GM21723 (cell line): ENCODE measurements around the gene RASGRP4.

Experiments used
- ATAC-seq: cut with Tn5 transposase; IDR thresholded peaks from one replicate; pipeline ENCODE4 v1.9.1; 2021; ENCODE audit warnings: mild to moderate bottlenecking, moderate library complexity; ENCODE audit not compliant: unreplicated experiment

RASGRP4 gene

DNA sequence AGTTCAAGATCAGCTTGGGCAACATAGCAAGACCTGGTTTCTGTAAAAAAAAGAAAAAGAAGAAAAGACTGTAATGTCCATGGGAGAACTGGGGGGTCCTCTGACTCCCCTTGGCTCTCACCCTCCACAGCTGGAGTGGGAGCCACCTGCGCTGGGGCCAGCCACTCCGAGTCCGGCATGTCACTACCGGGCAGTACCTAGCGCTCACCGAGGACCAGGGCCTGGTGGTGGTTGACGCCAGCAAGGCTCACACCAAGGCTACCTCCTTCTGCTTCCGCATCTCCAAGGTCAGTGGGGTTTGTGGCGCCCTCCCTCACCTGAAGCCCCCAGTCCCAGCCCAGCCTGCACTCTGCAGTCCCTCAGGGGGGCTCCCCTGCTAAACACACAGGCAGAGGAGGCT, 22.2 kb upstream of the RASGRP4 start:
- ATAC-seq: no peak

DNA sequence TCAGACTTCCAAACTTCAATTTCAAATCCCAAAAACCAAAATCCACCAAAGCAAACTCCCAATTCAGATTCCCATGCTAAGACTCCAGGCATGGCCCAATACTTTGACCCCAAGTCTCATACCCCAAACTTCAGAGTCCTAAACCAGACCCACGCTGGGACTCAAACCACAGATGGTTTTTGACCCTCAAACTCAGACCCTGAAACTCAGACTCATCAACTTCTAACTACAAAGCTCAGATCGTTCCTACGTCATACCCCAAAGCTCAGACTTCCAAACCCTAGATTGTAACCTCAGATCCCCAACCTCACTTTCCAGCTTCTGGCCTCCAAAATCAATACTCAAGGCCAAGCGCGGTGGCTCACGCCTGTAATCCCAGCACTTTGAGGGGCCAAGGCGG, 19.3 kb upstream of the RASGRP4 start:
- no peak for ATAC-seq

DNA sequence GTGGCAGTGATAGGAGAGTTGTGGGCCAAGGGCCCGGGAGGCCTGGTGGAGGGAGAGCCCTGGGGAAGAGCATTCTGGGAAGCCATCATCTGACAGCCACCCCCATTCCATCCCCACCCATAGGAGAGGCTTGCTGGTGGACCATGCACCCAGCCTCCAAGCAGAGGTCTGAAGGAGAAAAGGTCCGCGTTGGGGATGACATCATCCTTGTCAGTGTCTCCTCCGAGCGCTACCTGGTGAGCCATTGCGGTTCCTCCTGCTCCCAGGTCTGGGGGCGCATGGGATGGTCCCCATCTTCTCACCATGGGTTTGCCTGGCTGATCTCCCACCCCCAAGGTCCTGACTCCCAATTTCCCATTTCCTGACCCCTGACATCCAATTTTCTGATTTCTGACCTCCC, 18.0 kb upstream of the RASGRP4 start:
- no peak for ATAC-seq

DNA sequence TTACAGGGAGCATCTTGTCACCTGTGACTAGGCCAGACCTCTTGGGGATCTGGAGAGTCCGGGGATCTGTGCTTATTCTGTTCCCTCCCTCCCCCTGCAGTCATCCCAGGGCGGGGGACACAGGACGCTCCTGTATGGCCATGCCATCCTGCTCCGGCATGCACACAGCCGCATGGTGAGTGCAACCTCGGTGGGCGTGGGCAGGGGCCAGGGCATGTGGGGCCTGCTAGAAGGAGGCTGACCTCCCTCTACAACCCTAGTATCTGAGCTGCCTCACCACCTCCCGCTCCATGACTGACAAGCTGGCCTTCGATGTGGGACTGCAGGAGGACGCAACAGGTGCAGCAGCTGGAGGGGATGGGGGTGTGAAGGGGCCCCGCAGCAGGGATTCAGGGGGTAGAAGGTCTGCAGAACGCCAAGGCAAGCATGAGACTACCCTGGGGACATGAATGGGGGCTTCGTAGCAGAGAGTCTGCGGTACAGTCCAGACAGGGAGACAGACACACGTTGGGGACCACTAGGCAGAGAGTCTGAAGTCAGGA, 17.5 kb upstream of the RASGRP4 start:
- ATAC-seq: no peak

DNA sequence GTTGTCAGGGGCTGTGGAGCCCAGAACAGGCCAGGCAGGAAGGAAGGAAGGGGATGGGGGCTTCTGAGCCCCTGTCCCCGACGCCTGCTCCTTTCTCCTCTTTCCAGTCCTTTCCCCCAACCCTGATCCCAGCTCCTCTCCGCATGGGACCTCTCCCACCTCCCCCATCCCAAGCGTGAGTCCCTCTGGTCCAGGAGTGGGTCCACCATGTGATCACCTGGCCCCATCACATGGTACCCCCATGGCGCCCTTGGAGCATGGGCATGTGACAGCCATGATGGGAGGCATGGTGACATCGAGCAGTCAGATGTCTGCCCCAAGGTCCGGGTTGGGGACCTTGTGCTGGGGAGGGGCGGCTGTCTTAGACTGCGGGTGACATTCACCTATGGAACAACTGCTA, 16.7 kb upstream of the RASGRP4 start:
- no peak for ATAC-seq

DNA sequence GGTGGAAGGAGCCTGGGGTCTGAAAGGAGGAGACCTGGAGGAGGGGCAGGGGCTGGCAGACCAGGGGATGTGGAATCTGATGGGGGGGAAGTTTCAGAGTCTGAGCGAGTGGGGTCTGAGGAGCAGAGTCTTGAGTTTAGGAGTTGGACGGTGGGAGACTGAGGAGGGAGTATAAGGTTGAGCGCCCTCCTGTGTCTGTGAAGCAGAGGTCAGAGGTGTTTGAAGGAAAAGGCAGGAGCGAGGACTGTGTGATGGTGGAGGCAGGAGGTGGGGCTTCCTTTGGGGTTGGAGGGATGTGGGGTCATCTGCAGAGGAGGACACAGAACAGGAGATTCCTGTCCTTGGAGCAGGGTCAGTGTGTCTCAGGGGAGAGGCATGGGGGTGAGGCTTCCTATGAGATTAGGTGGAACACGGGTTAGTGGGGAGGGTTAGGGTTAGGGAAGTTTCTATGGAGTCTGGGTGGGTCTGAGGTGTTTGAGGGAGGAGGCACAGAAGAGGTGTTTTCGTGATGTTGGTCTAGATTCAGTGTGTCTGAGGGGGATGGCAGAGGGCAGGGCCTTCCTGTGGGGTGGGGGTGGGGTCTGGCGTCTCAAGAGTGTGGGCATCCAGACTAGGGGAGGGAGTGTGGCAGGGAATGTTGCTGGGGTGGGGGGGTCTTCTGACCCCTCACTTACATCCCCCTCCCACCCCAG, 15.8 kb upstream of the RASGRP4 start:
- no peak for ATAC-seq

DNA sequence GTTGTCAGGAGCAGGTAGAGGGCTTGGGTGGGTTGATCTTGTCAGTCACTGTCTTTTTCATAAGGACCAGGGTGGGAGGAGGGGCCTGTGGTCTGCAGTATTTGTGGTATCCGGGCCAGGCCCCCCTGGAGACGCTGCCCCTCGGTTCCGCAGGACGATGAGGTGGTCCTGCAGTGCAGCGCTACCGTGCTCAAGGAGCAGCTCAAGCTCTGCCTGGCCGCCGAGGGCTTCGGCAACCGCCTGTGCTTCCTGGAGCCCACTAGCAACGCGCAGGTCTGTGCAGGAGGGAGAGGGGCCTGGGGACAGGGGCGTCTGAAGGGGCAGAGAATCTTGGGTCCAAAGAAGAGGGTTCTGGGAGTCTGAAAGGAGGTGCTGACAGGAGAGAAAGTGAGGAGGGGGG, 14.6 kb upstream of the RASGRP4 start:
- ATAC-seq: no peak

DNA sequence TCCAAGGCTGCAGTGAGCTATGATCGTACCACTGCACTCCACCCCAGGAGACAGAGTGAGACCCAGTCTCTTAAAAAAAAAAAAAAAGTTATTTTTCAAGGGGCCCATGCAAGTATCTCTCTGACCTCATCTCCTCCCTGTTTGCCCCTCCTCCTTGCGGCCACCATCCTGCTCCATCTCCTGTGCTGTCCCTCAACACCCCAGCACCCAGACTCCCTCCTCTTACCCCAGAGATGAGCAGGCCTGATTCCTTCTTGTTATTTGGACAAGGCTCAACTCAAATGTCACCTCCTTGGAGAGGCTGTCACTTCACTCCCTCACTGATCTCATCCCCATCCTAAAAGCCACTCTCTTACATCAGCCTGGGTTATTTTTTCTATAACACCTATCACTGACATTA, 11.9 kb upstream of the RASGRP4 start:
- ATAC-seq: no peak

DNA sequence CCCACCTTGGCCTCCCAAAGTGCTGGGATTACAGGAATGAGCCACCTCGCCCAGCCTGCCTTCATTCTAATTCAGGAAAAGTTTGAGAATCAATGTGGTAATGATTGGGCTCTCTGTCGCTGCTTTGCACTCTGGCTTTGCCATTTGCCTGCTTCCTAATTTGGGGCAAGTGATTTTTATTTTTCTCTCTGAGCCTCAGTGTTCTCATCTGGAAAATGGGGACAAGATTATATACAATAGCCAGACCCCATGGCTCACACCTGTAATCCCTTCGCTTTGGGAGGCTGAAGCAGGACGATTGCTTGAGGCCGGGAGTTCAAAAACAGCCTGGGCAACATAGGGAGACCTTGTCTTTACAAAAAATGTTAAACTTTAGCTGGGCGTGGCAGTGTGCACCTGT, 11.3 kb upstream of the RASGRP4 start:
- no peak for ATAC-seq

DNA sequence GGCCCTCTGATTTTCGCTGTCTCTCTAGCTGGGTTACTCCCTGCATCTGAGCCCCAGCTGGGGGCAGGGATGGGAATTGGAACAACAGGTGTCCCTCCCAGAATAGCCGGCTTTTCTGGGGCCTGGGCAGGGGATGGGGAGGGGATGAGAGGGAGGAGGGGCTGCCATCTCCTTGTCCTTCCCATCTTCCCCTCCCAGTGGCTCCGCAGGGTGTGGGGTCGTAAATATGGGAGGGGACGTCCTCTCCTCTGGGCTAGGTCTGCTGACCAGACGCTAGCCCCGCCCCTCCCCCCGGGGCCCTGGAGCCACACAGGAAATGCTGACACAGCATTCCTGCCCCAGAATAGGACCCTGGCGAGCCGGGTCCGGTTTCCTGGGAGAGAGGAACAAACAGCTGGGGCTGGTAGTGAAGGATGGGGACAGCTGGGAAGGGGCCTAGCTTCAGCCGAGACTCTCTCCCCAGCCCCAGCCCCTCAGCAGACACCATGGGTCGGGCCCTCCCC, 8.6 kb upstream of the RASGRP4 start:
- no peak for ATAC-seq

DNA sequence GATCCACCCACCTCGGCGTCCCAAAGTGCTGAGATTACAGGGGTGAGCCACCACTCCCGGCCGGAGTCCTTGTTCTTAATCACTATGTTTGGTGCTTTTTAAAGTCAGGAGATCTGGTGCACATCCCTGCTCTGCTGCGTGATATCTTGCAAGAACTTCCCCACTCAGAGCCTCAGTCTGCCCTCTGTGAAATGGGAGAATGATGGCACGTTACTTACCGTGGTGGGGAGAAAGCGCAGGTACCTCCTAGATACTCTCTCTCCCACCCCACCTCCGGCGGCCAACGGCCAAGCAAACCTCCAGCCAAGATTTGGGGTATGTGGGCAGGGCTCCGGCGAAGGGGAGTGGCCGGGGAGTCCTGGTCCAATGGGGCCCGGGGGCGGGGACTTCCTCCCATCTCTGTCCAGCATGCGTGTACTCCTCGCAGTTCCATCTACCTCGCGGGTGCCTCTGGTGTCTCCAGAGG, 7.3 kb upstream of the RASGRP4 start, which contains the start of gene RYR1:
Gene RYR1 (plus strand): TSS at position 424 of the 466 bp plus-strand sequence. CDS start 139 bp downstream, outside the sequence.
- ATAC-seq: no peak

DNA sequence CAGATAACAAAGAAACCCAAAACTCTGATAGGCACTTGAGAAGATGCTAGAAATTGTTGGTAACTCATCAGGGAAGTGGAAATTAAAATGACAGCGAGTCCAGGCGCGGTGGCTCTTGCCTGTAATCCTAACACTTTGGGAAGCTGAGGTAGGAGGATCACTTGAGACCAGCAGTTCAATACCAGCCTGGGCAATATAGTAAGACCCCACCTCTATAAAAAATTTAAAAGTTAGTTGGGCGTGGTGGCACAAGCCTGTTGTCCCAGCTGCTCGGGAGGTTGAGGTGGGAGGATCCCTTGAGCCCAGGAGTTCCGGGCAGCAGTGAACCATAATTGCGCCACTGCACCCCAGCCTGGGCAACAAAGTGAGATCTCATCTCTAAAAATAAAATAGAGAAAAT, 4.9 kb upstream of the RASGRP4 start:
- ATAC-seq: no peak

DNA sequence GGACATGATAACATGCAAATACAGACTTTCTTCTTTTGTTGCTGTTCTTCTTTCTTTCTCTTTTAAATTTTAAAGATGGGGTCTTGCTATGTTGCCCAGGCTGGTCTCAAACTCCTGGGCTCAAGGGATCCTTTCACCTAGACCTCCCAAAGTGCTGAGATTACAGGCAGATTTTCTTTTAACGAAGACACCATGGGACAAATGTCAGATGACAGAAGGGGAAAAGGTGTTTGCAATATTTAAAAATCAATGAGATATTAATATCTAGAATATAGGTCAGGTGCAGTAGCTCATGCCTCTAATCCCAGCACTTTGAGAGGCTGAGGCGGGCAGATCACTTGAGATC, 3.8 kb upstream of the RASGRP4 start:
- no peak for ATAC-seq

DNA sequence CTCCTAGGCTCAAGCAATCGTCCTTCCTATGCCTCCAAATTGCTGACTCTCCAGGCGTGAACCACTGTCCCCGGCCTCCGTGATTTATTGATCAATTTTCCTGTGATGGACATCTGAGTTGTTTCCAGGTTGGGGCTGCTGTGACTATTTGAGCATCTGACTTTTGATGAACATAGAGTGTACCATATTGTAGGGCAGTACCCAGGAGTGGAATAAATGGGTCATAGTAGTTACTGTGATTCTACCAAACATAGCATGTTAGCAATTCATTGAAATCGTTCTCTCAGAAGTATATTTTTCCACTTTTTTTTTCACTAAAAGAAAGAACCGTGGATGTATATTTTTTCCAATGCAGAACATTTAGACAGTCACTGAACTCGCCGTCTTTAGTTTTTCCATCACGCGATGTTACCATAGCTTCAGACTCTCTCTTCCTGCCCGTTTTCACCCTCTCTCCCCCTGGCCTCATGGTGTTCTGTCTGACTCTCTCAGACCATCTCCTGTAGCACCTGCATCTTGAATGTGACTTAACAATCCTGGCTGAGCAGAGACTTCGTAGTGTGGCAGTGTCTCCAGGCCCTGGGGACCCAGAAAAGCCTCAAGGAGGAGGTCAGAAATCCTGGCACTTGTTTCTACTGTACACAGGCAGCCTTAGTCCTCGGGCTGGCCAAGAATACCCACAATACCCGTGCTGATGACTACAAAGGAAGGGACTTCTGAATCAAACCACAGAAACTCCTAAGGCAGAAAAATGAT, 3.2 kb upstream of the RASGRP4 start:
- ATAC-seq: no peak

DNA sequence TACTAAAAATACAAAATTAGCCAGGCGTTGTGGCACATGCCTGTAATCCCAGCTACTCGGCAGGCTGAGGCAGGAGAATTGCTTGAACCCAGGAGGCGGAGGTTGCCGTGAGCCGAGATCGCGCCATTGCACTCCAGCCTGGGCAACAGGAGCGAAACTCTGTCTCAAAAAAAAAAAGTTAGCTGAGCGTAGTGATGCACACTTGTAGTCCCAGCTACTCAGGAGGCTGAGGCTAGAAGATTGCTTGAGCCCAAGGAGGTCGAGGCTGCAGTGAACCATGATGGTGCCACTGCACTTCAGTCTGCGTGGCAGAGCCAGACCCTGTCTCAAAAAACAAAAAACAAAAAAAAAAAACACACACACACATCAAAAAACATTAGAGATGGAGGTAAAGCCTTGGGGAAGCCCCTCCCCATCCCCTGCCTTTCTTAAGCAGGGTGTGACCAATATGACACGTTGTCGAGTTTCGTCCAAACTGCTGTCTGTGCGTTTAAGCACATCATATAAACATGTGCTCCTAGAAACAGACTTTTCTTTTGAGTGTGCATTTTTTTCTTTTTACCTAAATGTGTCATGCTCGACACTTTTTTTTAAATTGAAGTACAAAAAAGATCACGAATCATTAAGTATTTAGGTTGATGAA, 1.1 kb upstream of the RASGRP4 start:
- peak; percentile 61 for ATAC-seq

DNA sequence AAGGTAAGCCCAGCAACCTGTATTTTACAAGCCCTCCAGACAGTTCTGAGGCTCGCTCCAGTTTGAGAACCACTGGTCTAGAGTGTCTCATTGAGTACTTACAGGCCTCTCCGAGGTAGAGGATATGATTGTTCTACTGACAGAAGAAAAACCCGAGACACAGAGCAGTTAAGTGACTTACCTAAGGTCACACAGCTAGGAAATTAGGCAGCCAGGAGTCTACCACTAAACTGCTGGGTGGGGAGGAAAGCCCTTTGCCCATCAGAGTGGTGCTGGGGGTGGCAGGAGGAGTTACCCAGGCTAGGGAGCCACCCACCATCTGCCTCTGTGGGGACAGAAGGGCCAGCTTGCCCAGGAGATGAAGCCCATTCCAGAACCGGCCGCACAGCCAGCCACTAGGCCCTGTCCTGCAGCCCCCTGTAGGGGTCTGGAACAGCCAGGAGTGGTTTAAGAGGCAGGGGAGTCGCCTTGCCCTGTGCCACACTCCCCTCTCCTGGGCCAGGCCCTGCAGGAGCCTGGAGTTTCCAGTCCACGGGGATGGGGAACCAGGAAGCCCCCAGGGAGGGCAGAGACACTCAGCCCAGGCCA, 703 bp downstream of the RASGRP4 start:
- no peak for ATAC-seq

DNA sequence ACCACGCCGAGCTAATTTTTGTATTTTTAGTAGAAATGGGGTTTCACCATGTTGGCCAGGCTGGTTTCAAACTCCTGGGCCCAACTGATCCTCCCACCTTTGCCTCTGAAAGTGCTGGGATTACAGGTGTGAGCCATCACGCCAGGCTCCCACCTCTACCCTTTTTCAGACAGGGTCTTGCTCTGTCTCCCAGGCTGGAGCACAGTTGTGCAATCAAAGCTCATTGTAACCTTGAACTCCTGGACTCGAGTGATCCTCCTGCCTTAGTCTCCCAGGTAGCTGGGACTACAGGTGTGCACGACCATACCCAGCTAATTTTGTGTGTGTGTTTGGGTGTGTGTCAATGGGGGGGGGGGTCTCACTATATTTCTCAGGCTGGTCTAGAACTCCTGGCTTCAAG, 1.7 kb downstream of the RASGRP4 start:
- no peak for ATAC-seq

DNA sequence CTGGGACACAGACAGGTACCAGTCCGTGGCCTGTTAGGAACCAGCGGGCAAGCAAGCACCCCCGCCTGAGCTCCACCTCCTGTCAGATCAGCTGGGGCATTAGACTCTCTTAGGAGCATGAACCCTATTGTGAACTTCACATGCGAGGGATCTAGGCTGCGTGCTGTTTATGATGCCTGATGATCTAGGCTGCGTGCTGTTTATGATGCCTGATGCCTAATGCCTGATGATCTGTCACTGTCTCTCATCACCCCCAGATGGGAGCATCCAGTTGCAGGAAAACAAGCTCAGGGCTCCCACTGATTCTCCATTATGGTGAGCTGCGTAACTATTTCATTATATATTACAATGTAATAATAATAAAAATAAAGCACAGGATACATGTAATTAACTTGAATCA, 3.6 kb downstream of the RASGRP4 start:
- ATAC-seq: no peak

DNA sequence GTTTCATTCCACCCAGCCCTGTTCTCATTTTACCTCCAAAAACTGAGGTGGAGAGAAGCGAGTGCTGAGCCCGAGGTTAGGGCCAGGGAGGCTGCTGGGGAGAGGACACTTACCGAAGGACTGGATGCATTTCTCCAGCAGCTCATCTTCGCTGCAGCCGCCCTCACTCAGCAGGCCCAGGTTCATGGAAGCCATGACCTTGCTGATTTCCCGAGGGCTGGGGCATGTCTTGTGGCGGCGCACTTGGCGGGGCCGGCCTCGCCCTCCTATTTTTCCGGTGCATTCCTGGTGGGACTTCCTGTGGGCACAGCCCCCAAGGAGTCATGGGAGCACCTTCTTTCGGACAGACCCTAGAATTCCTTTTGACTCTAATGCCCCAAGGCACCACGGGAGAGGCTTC, 4.2 kb downstream of the RASGRP4 start:
- ATAC-seq: no peak

DNA sequence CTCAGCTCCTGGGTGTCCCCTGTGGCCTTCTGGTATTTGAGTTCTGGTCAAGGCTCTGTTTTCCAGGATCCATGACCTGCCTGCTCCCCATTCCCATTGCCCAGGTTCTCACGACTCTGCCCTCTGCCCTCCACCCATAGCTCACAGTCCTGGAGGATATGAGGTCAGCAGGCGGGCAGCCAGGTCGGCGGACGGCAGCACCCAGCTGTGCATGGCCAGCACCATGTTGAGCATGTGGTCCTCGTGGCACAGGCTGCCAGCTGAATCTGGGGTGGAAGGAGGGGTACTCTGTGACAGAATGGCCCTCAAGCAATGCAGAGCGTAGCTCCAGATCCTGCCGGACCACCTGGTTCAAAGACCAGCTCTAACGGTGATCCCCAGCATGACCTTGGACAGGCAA, 5.1 kb downstream of the RASGRP4 start:
- no peak for ATAC-seq
